HG02852 (cell line): ENCODE data around the gene RFXANK.

Source experiments
- ATAC-seq: cut with Tn5 transposase; IDR thresholded peaks from one replicate; pipeline ENCODE4 v1.9.1; 2021; ENCODE audit warnings: mild to moderate bottlenecking, moderate library complexity; ENCODE audit not compliant: unreplicated experiment

RFXANK gene

DNA sequence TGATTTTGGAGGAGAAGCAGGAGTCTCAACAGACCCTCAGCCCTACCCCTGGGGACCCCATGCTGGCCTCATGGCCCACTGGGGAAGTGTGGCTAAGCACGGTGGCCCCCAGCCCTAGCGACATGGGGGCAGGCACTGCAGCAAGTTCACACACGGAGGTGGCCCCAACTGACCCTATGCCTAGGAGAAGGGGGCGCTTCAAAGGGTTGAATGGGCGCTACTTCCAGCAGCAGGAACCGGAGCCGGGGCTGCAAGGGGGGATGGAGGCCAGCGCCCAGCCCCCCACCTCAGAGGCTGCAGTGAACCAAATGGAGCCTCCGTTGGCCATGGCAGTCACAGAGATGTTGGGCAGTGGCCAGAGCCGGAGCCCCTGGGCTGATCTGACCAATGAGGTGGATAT is 34.6 kb downstream of the RFXANK start:
- ATAC-seq = no peak

DNA sequence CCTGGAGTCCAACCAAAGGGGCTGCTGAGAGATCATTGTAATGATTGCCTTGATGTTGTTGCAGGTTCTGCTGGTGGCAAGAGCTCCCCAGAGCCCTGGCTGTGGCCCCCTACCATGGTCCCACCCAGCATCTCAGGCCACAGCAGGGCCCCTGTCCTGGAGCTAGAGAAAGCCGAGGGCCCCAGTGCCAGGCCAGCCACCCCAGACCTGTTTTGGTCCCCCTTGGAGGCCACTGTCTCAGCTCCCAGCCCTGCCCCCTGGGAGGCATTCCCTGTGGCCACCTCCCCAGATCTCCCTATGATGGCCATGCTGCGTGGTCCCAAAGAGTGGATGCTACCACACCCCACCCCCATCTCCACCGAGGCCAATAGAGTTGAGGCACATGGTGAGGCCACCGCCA is 35.2 kb downstream of the RFXANK start:
- ATAC-seq = no peak

- ATAC-seq = no peak
Observed at GRCh38 chr19:19229701-19230100, 37.6 kb downstream of the RFXANK start.

- ATAC-seq = no peak
Observed at GRCh38 chr19:19230999-19231398, 38.9 kb downstream of the RFXANK start.

GRCh38 chr19:19232261-19232721 is 40.2 kb downstream of the RFXANK start:
- no peak for ATAC-seq

- ATAC-seq = no peak
Observed at GRCh38 chr19:19234220-19234816, 42.3 kb downstream of the RFXANK start.

GRCh38 chr19:19236173-19236572 is 44.1 kb downstream of the RFXANK start:
- no peak for ATAC-seq

GRCh38 chr19:19238126-19238894 is 46.3 kb downstream of the RFXANK start:
- no peak for ATAC-seq

DNA sequence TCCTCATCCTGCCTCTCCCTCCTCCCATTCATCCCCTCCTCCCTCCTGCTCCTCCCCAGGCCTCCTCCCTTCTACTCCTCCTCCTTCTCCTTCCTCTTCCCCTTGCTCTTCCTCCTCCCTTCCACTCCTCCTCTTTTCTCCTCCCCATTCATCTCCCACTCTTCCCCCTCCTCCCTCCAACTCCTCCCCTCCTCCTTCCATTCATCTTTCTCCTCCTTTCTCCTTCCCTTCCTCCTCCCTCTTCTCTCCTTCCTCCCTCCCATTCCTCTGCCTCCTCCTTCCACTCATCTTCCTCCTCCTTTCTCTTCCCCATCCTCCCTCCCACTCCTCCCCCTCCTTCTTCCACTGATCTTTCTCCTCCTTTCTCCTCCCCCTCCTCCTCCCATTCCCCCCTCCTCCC is 47.6 kb downstream of the RFXANK start:
- no peak for ATAC-seq

- no peak for ATAC-seq
Observed at GRCh38 chr19:19240476-19240875, 48.4 kb downstream of the RFXANK start.

DNA sequence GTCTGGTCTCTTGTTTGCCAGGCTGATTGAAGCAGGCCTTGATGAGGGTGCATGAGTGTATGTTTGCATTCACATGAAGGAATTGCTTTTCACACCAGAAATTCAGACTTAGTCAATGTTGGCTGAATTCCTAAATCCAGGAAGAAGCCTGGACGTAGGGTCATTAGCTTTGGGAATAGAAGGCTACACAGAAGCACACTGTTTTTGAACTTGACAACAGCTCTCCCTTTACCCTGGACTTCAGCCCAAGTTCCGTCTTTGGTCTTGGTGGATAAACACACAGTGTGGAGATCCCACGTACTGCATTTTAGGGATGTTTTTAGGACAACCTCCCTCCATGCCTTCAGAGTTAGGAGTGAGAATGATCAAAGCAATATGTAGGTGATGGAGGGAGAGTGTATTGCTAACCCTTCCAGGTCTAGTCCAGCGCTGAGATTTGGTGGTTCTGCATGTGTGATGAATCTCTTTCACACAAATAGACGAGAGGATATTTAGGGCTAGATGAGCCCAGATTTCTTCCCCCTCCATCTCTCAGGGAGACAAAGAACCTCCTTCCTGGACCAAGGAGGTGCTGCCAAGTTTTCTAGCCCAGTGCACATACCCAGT is 58.2 kb downstream of the RFXANK start:
- ATAC-seq = no peak
